ENCODE measurements around the gene DNAJC15.

DNA sequence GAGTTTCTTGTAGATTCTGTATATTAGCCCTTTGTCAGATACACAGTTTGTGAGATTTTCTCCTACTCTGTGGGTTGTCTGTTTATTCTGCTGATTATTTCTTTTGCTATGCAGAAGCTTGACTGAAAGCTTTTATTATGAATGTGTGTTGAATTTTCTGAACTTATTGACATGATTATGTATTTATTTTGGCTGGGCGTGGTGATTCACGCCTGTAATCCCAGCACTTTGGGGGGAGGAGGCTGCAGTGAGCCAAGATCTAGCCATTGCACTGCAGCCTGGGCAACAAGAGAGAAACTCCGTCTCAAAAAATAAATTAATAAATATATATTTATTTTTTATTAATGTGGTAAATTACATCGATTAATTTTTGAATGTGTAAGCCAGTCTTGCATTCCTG lies 78.9 kb downstream of the DNAJC15 start:
- no peak for TF ChIP-seq POLR2AphosphoS5 (IDR thresholded peaks at IDR 0.05)
- TF ChIP-seq CTCF (IDR thresholded peaks at IDR 0.05), result no peak
